ENCODE data around the gene MAST2.

- TF ChIP-seq CTCF (IDR thresholded peaks at IDR 0.05) = no peak
- no peak for TF ChIP-seq POLR2A (IDR thresholded peaks at IDR 0.05)
Observed at GRCh38 chr1:45775794-45776193, 27.6 kb upstream of the MAST2 start.

Measured in esophagus squamous epithelium (tissue), 4 donors.